HG03354 (cell line): ENCODE measurements around the gene IQCN.
A peak's percentile ranks its signal among the peaks of the same experiment; 100 is the strongest.

Experiments
- ATAC-seq: cut with Tn5 transposase; IDR thresholded peaks from one replicate; pipeline ENCODE4 v1.9.1; 2021; ENCODE audit warnings: mild to moderate bottlenecking; ENCODE audit not compliant: unreplicated experiment, poor library complexity, severe bottlenecking

The IQCN gene

GRCh38 chr19:18274219-18274780 lies at the start of gene IQCN:
IQCN (minus strand) TSS chr19:18274452; CDS start chr19:18269478, 4,974 bp downstream.
- ATAC-seq, result no peak

- peak; percentile 91 for ATAC-seq
These were observed 48.7 kb upstream of the IQCN start, which contains the start of gene LSM4 for GRCh38 chr19:18322759-18323460. LSM4 (minus strand) TSS chr19:18323076; CDS start chr19:18323020, 56 bp downstream.

GRCh38 chr19:18322318-18322758 lies 48.1 kb upstream of the IQCN start:
- peak; percentile 21 for ATAC-seq

- ATAC-seq, result no peak
These were observed 47.5 kb upstream of the IQCN start for GRCh38 chr19:18321734-18322102.

- no peak for ATAC-seq
These were observed 46.8 kb upstream of the IQCN start for GRCh38 chr19:18320865-18321733.

GRCh38 chr19:18319591-18320135 lies 45.4 kb upstream of the IQCN start:
- no peak for ATAC-seq

GRCh38 chr19:18317961-18318800 lies 43.9 kb upstream of the IQCN start:
- ATAC-seq, result no peak

- ATAC-seq, result no peak
These were observed 39.1 kb upstream of the IQCN start for GRCh38 chr19:18313398-18313797.

GRCh38 chr19:18312092-18312534 lies 37.9 kb upstream of the IQCN start:
- ATAC-seq, result no peak

GRCh38 chr19:18311502-18312091 lies 37.3 kb upstream of the IQCN start:
- ATAC-seq, result no peak

GRCh38 chr19:18310966-18311365 lies 36.7 kb upstream of the IQCN start:
- no peak for ATAC-seq

GRCh38 chr19:18310118-18310909 lies 36.1 kb upstream of the IQCN start:
- ATAC-seq, result no peak

- no peak for ATAC-seq
These were observed 35.3 kb upstream of the IQCN start for GRCh38 chr19:18309525-18310064.

- no peak for ATAC-seq
These were observed 34.7 kb upstream of the IQCN start for GRCh38 chr19:18308948-18309325.

- no peak for ATAC-seq
These were observed 34.0 kb upstream of the IQCN start for GRCh38 chr19:18308051-18308947.

- ATAC-seq, result no peak
These were observed 33.0 kb upstream of the IQCN start for GRCh38 chr19:18307271-18307681.

- no peak for ATAC-seq
These were observed 32.6 kb upstream of the IQCN start for GRCh38 chr19:18306888-18307260.
